ENCODE measurements around the gene CLASRP. TPM values are rescaled to one million over a fixed set of nuclear protein-coding genes. Genes with fewer than 3 reads are reported as not detected.
A peak's percentile ranks its signal among the peaks of the same experiment; 100 is the strongest.

Gene CLASRP
- total and polyA plus RNA-seq, 9 of the 15 experiments (the other 6 are each of a cell fraction or from before 2014, with no cell fraction given), result 0.94 to 86.3 (median 44.0) TPM

- TF ChIP-seq GTF3C2 (IDR thresholded peaks at IDR 0.05; ENCODE audit: borderline replicate concordance, extremely low read depth, insufficient read length) (peak; percentile 20), RAD51 (IDR thresholded peaks at IDR 0.05; ENCODE audit: borderline replicate concordance, low read depth) (peak; percentile 98), U2AF2 (optimal IDR thresholded peaks at IDR 0.05; ENCODE audit: low read depth, low read length) (no peak), MAFK (IDR thresholded peaks at IDR 0.05; ENCODE audit: low read length) (no peak), TARDBP (IDR thresholded peaks at IDR 0.05) (no peak), XRCC3 (IDR thresholded peaks at IDR 0.05) (no peak), ZFX (CRISPR knock-in tag; IDR thresholded peaks at IDR 0.05) (no peak; the same call in 1 of the 2 replicates), CREB5 (CRISPR knock-in tag; IDR thresholded peaks at IDR 0.05) (no peak), ZNF431 (CRISPR knock-in tag; IDR thresholded peaks at IDR 0.05) (no peak), HNRNPL (IDR thresholded peaks at IDR 0.05; ENCODE audit: low read depth, low read length) (no peak), MTA3 (IDR thresholded peaks at IDR 0.05; ENCODE audit: borderline replicate concordance) (peak; percentile 65; the same call in 1 of the 2 replicates), TCF7 (IDR thresholded peaks at IDR 0.05; ENCODE audit: borderline replicate concordance) (no peak), EP400 (IDR thresholded peaks at IDR 0.05) (no peak), ATF3 (IDR thresholded peaks at IDR 0.05) (peak; percentile 71), ATF3 (CRISPR knock-in tag; conservative IDR thresholded peaks at IDR 0.05) (no peak), NONO (IDR thresholded peaks at IDR 0.05; ENCODE audit: low read depth in 2 of 2, low read length in 1 of 2) (no peak), GMEB1 (CRISPR knock-in tag; IDR thresholded peaks at IDR 0.05) (peak; percentile 47; the same call in 1 of the 2 replicates), PCBP1 (IDR thresholded peaks at IDR 0.05; ENCODE audit: low read depth, low read length, poor library complexity, severe bottlenecking) (no peak), UBTF (IDR thresholded peaks at IDR 0.05; ENCODE audit: borderline replicate concordance in 1 of 2, low read depth in 2 of 2, low read length in 2 of 2) (peak in 1 of 2 experiments; percentile 64; a peak in 1 of 4 replicates)
Measured at GRCh38 chr19:45001087-45001739, 37.6 kb upstream of the CLASRP start, which contains the start of gene RELB (continued).
